AG09319 (cell line): Measurements from ENCODE around the gene ZCCHC2.

Experiments
- DNase-seq: peaks from one replicate; pipeline ENCODE4 v3.0.0-alpha.2; 2010; ENCODE audit warnings: low read depth; ENCODE audit errors: extremely low read depth
- TF ChIP-seq, protein P1 (sequence below): IDR thresholded peaks from 2 replicates; pipeline ENCODE4 v1.5.1; 2011; ENCODE audit warnings: low read depth, mild to moderate bottlenecking, inconsistent platforms, low read length, moderate library complexity

Gene ZCCHC2

DNA sequence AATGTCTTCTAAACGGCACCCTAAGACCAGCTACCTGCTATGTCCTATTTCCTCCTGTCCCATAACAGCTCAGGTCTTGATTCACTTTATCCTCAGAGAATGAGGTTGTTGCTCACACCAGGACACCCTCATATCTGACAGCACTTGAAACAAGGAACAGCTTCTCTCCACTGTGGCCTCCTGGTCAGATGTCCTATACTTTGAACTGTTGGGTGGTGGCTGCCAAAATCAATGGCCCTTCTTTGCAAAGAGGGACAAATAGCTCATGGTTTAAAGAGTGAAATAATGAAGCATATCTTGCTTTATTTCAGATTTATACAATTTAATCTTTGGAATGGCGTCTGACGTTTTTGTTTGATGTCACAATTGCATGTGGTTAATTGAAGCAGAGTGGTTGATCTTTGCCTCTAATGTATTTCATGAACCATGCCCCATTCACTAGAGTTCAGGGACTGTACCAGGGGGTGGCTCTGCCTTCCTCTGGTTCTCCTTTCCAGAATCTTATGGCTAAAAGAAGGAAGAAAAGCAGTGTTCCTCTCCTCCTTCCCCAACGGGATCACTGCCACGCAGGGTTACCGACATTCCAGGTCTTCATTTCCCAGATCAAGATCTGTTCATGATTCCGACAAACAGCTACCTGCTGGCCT is 24.1 kb upstream of the ZCCHC2 start:
- no peak for DNase-seq
- TF ChIP-seq, protein P1, sequence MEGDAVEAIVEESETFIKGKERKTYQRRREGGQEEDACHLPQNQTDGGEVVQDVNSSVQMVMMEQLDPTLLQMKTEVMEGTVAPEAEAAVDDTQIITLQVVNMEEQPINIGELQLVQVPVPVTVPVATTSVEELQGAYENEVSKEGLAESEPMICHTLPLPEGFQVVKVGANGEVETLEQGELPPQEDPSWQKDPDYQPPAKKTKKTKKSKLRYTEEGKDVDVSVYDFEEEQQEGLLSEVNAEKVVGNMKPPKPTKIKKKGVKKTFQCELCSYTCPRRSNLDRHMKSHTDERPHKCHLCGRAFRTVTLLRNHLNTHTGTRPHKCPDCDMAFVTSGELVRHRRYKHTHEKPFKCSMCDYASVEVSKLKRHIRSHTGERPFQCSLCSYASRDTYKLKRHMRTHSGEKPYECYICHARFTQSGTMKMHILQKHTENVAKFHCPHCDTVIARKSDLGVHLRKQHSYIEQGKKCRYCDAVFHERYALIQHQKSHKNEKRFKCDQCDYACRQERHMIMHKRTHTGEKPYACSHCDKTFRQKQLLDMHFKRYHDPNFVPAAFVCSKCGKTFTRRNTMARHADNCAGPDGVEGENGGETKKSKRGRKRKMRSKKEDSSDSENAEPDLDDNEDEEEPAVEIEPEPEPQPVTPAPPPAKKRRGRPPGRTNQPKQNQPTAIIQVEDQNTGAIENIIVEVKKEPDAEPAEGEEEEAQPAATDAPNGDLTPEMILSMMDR, result no peak

- TF ChIP-seq, protein P1, result no peak
- no peak for DNase-seq
Measured at GRCh38 chr18:62499263-62499650, 23.6 kb upstream of the ZCCHC2 start.

GRCh38 chr18:62500174-62500573 is 22.7 kb upstream of the ZCCHC2 start:
- TF ChIP-seq, protein P1, result no peak
- no peak for DNase-seq

DNA sequence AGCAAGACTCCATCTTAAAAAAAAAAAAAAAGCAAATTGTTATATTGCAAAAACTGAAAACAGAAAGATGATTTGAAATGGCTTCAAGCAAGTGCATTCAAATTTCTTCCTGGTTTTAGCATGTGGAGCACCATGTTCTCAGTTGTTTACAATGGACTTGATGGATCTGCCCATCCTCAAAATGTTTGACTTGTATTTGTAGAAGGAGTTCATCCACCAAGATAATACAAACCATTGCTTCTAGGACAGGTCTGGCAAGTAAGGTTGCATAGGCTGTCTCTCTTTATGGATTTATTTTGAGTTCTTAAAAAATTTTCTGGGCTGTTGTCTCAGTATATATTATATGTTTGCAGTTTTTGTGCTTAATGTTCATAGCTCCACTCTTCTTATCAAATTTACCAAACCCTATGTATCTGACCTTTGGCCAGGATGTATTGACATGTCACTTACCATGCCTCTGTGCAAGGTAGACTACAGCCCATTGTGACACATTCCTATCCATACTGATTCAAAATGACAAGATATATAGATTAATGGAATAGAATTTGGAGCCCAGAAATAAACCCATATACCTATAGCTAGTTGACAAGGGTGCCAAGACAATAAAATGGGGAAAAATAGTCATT is 21.7 kb upstream of the ZCCHC2 start:
- no peak for DNase-seq
- TF ChIP-seq, protein P1, result no peak

DNA sequence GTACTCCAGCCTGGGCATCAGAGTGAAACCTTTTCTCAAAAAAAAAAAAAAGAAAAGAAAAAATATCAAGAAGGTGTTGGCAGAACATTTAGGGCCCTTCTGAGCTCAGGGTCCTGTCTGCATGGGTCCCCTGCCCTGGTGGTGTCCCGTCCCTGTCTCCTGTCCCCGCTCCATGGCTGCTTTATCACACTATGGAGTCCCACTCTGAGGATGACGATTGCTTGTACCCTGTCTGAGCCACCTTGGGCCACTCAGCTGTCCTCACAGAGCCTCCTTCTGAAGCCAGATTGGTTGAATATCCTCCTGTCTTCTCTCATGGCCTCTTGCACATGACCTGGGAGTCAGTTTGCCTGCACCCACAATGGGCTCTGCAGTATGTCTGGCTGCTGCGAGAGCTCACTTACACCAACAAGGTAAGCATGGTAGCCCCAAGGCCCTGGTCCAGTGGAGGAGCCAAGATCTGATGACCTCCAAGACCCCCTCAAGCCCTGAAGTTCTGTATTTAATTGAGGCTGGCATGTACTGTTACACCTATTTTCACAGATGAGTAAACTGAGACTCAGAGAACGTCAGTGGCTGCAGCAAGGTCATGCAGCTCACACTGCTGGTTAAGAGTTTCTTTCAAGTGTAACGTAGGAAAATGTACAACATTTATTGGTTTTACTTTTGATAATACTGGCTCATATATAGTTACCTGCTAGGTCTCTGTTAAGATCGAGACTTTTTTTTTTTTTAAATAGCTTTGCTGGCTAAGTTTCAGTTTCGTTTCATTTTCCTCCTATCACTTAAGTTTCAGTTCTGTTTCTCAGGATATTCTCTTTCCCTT is 16.9 kb upstream of the ZCCHC2 start:
- no peak for DNase-seq
- TF ChIP-seq, protein P1, result no peak

GRCh38 chr18:62506495-62507143 is 16.2 kb upstream of the ZCCHC2 start:
- TF ChIP-seq, protein P1, result no peak
- no peak for DNase-seq
